ENCODE results near the gene ADGRG6.

GRCh38 chr6:142322066-142322465 is 20.3 kb downstream of the ADGRG6 start:
- TF ChIP-seq CTCF (IDR thresholded peaks at IDR 0.05 in 8 of 11, conservative IDR thresholded peaks at IDR 0.05 in 3 of 11): no peak
- no peak for TF ChIP-seq POLR2AphosphoS5 (IDR thresholded peaks at IDR 0.05)
- TF ChIP-seq POLR2A (IDR thresholded peaks at IDR 0.05): no peak
